ENCODE measurements around the gene AGAP2.
"Not testable (repeated sequence)": the region's sequence is repeated elsewhere in the genome, so short reads cannot be mapped to it uniquely, and the experiment has no call there.

Gene AGAP2

GRCh38 chr12:57720606-57721595, 17.6 kb downstream of the AGAP2 start:
- Histone ChIP-seq H3K4me3 (no peak overlapping the region), H3K9ac (ENCODE audit: insufficient read length) (no peak overlapping the region), H3K9me3 (ENCODE audit: low read depth, low read length) (no peaks in the 10 kb centered on the region), H3K27ac (no peak overlapping the region), H3K36me3 (ENCODE audit: insufficient read depth, low read length) (peaks cover 4% of the 10 kb centered on the region; the same call in 1 of the 2 replicates)
- DNase-seq (ENCODE audit: low read depth, low spot score): no peak
- TF ChIP-seq POLR2AphosphoS5 (IDR thresholded peaks at IDR 0.05; ENCODE audit: borderline replicate concordance, low read depth, low read length): no peak
- TF ChIP-seq EZH2 (IDR thresholded peaks at IDR 0.05): no peak
- no peak for TF ChIP-seq FOXP2 (optimal IDR thresholded peaks at IDR 0.05; ENCODE audit: control extremely low read depth, extremely low read length, insufficient read depth)

GRCh38 chr12:57719777-57720605, 18.6 kb downstream of the AGAP2 start:
- DNase-seq (ENCODE audit: low read depth, low spot score): no peak
- no peak overlapping the region for H3K9ac ChIP-seq (ENCODE audit: insufficient read length)
- H3K4me3 ChIP-seq: no peak overlapping the region
- H3K9me3 ChIP-seq (ENCODE audit: low read depth, low read length): no peaks in the 10 kb centered on the region
- H3K36me3 ChIP-seq (ENCODE audit: insufficient read depth, low read length): peaks cover 4% of the 10 kb centered on the region; the same call in 1 of the 2 replicates
- no peak for TF ChIP-seq POLR2AphosphoS5 (IDR thresholded peaks at IDR 0.05; ENCODE audit: borderline replicate concordance, low read depth, low read length)
- TF ChIP-seq FOXP2 (optimal IDR thresholded peaks at IDR 0.05; ENCODE audit: control extremely low read depth, extremely low read length, insufficient read depth): no peak
- no peak for TF ChIP-seq EZH2 (IDR thresholded peaks at IDR 0.05)
- no peak overlapping the region for H3K27ac ChIP-seq

- H3K36me3 ChIP-seq (ENCODE audit: insufficient read depth, low read length): peaks cover 4% of the 10 kb centered on the region; the same call in 1 of the 2 replicates
- DNase-seq (ENCODE audit: low read depth, low spot score): no peak
- no peak overlapping the region for H3K9ac ChIP-seq (ENCODE audit: insufficient read length)
- no peak overlapping the region for H3K4me3 ChIP-seq
- TF ChIP-seq EZH2 (IDR thresholded peaks at IDR 0.05) (no peak), POLR2AphosphoS5 (IDR thresholded peaks at IDR 0.05; ENCODE audit: borderline replicate concordance, low read depth, low read length) (no peak)
- H3K9me3 ChIP-seq (ENCODE audit: low read depth, low read length): no peaks in the 10 kb centered on the region
- H3K27ac ChIP-seq: no peak overlapping the region
These were observed 19.7 kb downstream of the AGAP2 start for GRCh38 chr12:57718641-57719528.

GRCh38 chr12:57717846-57718640, 20.5 kb downstream of the AGAP2 start:
- TF ChIP-seq EZH2 (IDR thresholded peaks at IDR 0.05) (no peak), FOXP2 (optimal IDR thresholded peaks at IDR 0.05; ENCODE audit: control extremely low read depth, extremely low read length, insufficient read depth) (no peak), POLR2AphosphoS5 (IDR thresholded peaks at IDR 0.05; ENCODE audit: borderline replicate concordance, low read depth, low read length) (no peak)
- no peak overlapping the region for H3K9ac ChIP-seq (ENCODE audit: insufficient read length)
- H3K9me3 ChIP-seq (ENCODE audit: low read depth, low read length): no peaks in the 10 kb centered on the region
- no peak overlapping the region for H3K27ac ChIP-seq
- peaks cover 4% of the 10 kb centered on the region; the same call in 1 of the 2 replicates for H3K36me3 ChIP-seq (ENCODE audit: insufficient read depth, low read length)
- no peak for DNase-seq (ENCODE audit: low read depth, low spot score)
- H3K4me3 ChIP-seq: no peak overlapping the region

- H3K36me3 ChIP-seq (ENCODE audit: insufficient read depth, low read length): peaks cover 4% of the 10 kb centered on the region; the same call in 1 of the 2 replicates
- no peak for TF ChIP-seq EZH2 (IDR thresholded peaks at IDR 0.05)
- TF ChIP-seq FOXP2 (optimal IDR thresholded peaks at IDR 0.05; ENCODE audit: control extremely low read depth, extremely low read length, insufficient read depth): no peak
- TF ChIP-seq POLR2AphosphoS5 (IDR thresholded peaks at IDR 0.05; ENCODE audit: borderline replicate concordance, low read depth, low read length): no peak
- no peak overlapping the region for H3K4me3 ChIP-seq
- no peaks in the 10 kb centered on the region for H3K9me3 ChIP-seq (ENCODE audit: low read depth, low read length)
- no peak overlapping the region for H3K27ac ChIP-seq
- DNase-seq (ENCODE audit: low read depth, low spot score): no peak
- no peak overlapping the region for H3K9ac ChIP-seq (ENCODE audit: insufficient read length)
These were observed 21.4 kb downstream of the AGAP2 start for GRCh38 chr12:57717131-57717530.

GRCh38 chr12:57716305-57716704, 22.2 kb downstream of the AGAP2 start:
- TF ChIP-seq POLR2AphosphoS5 (IDR thresholded peaks at IDR 0.05; ENCODE audit: borderline replicate concordance, low read depth, low read length): no peak
- no peak for TF ChIP-seq FOXP2 (optimal IDR thresholded peaks at IDR 0.05; ENCODE audit: control extremely low read depth, extremely low read length, insufficient read depth)

GRCh38 chr12:57715786-57716185, 22.8 kb downstream of the AGAP2 start:
- Histone ChIP-seq H3K9me3 (ENCODE audit: low read depth, low read length) (no peaks in the 10 kb centered on the region), H3K36me3 (ENCODE audit: insufficient read depth, low read length) (peaks cover 4% of the 10 kb centered on the region; the same call in 1 of the 2 replicates), H3K9ac (ENCODE audit: insufficient read length) (no peak overlapping the region), H3K4me3 (no peak overlapping the region), H3K27ac (no peak overlapping the region)
- no peak for TF ChIP-seq EZH2 (IDR thresholded peaks at IDR 0.05)
- TF ChIP-seq FOXP2 (optimal IDR thresholded peaks at IDR 0.05; ENCODE audit: control extremely low read depth, extremely low read length, insufficient read depth): no peak
- no peak for TF ChIP-seq POLR2AphosphoS5 (IDR thresholded peaks at IDR 0.05; ENCODE audit: borderline replicate concordance, low read depth, low read length)
- DNase-seq (ENCODE audit: low read depth, low spot score): no peak

More at GRCh38 chr12:57716305-57716704, 22.2 kb downstream of the AGAP2 start:
- Histone ChIP-seq H3K9ac (ENCODE audit: insufficient read length) (no peak overlapping the region), H3K4me3 (no peak overlapping the region), H3K9me3 (ENCODE audit: low read depth, low read length) (no peaks in the 10 kb centered on the region), H3K36me3 (ENCODE audit: insufficient read depth, low read length) (peaks cover 4% of the 10 kb centered on the region; the same call in 1 of the 2 replicates), H3K27ac (no peak overlapping the region)
- DNase-seq (ENCODE audit: low read depth, low spot score): no peak

GRCh38 chr12:57715036-57715748, 23.4 kb downstream of the AGAP2 start:
- H3K36me3 ChIP-seq (ENCODE audit: insufficient read depth, low read length); H3K9me3 ChIP-seq (ENCODE audit: low read depth, low read length); DNase-seq (ENCODE audit: low read depth, low spot score); H3K27ac ChIP-seq; H3K9ac ChIP-seq (ENCODE audit: insufficient read length); H3K4me3 ChIP-seq: not testable (repeated sequence)
